PFSK-1 (cell line): ENCODE results near the gene PALLD.

Source experiments
- POLR2AphosphoS5 ChIP-seq: IDR thresholded peaks from 2 replicates; pipeline ENCODE4 v1.6.1; 2012; ENCODE audit warnings: low read depth, mild to moderate bottlenecking, control low read depth, low read length, moderate library complexity
- SIN3A ChIP-seq: IDR thresholded peaks from 2 replicates; pipeline ENCODE4 v1.6.1; 2012; ENCODE audit warnings: mild to moderate bottlenecking, low read length, moderate library complexity, borderline replicate concordance; ENCODE audit not compliant: insufficient read depth
- TAF1 ChIP-seq: IDR thresholded peaks from 2 replicates; pipeline ENCODE4 v1.6.1; 2012; ENCODE audit warnings: low read length, control low read depth, borderline replicate concordance; ENCODE audit not compliant: insufficient read depth
- TF ChIP-seq, protein P1 (sequence below), 2 experiments: IDR thresholded peaks; 2 replicates each; pipeline versions ENCODE4 v1.6.1 to v1.8.0; 2011 to 2012; ENCODE audit warnings: low read depth in 2 of 2, low read length in 2 of 2, control low read depth in 1 of 2, inconsistent platforms in 1 of 2, mild to moderate bottlenecking in 1 of 2, moderate library complexity in 1 of 2; ENCODE audit not compliant: insufficient read depth in 1 of 2

DNA sequence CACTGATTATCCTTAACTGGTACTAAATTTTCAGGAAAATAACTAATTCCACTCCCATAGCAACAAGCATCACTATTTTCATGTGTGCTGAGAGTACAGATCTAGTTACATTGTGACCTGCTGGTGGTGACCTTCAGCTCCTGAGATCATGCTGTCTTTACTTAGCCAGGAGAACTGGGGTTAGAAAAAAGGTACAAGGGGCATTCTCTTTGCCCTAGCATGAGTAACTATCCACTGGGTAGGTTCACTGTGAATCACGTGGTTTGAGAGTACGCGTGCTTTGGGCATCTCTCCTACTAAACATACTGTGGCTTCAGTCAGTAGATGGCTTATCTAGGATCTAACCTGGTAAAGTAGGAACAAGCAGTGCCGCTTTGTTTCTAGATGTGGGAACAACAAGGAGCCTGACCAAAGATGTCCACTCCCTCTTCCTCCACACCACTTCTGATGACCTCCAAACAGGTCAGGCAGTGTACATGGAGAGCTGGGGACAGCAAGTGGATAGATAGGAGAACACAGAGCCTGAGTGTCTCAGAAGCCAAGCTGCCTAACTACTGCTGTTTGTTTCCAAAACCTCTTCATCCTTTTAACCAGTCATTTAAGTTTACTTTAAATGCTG is 423.0 kb downstream of the PALLD start:
- TF ChIP-seq POLR2AphosphoS5 (no peak), TAF1 (no peak), SIN3A (no peak)
- TF ChIP-seq, protein P1, sequence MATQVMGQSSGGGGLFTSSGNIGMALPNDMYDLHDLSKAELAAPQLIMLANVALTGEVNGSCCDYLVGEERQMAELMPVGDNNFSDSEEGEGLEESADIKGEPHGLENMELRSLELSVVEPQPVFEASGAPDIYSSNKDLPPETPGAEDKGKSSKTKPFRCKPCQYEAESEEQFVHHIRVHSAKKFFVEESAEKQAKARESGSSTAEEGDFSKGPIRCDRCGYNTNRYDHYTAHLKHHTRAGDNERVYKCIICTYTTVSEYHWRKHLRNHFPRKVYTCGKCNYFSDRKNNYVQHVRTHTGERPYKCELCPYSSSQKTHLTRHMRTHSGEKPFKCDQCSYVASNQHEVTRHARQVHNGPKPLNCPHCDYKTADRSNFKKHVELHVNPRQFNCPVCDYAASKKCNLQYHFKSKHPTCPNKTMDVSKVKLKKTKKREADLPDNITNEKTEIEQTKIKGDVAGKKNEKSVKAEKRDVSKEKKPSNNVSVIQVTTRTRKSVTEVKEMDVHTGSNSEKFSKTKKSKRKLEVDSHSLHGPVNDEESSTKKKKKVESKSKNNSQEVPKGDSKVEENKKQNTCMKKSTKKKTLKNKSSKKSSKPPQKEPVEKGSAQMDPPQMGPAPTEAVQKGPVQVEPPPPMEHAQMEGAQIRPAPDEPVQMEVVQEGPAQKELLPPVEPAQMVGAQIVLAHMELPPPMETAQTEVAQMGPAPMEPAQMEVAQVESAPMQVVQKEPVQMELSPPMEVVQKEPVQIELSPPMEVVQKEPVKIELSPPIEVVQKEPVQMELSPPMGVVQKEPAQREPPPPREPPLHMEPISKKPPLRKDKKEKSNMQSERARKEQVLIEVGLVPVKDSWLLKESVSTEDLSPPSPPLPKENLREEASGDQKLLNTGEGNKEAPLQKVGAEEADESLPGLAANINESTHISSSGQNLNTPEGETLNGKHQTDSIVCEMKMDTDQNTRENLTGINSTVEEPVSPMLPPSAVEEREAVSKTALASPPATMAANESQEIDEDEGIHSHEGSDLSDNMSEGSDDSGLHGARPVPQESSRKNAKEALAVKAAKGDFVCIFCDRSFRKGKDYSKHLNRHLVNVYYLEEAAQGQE (IDR thresholded peaks at IDR 0.05; ENCODE audit: insufficient read depth in 1 of 2, low read depth in 2 of 2, low read length in 2 of 2): no peak
